ENCODE data around the gene TTC17. TPM values are rescaled to one million over a fixed set of nuclear protein-coding genes. Genes with fewer than 3 reads are reported as not detected.

TTC17 gene
- total and polyA plus RNA-seq, 5 donors from 2014 or later: 46.5 to 102 (median 56.0) TPM

DNA sequence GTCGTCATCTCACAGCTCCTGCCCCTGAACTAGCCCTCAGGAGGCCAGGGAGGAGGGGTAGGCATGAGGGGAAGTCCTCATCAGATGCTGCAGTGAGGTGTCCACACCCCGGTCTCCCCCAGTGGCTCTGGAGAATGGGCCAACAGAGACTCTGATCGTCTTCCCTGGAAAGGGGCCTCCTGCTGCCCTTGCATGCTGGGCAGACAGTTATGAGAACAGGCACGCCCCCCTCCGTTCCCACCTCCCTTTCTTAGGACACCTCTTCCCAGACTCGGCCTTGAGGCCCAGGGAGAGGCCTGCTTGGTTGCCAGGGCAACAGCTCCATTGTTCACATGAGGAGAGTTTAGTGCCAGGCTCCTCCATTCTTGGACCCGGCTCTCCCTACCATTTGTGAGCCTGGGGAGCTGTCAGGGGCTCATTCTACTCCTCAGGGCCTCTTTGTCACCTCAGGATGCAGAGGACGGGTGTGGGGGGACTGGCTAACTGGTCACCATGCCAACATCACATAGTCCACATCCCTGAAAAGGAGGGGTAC lies 157.7 kb downstream of the TTC17 start:
- ATAC-seq (ENCODE audit: low read depth in 2 of 2): no peak
- no peak overlapping the region for H3K4me3 ChIP-seq (ENCODE audit: low read depth, low read length)
- DNase-seq: no peak
- no peaks in the 10 kb centered on the region for H3K27me3 ChIP-seq (ENCODE audit: control insufficient read depth, insufficient read depth, low read length)
- H3K27me3 Mint-ChIP-seq: peaks cover 6% of the 10 kb centered on the region
- H3K9me3 Mint-ChIP-seq: peaks cover 0 to 9% (median 2%) of the 10 kb centered on the region in 7 donors
- H3K27ac Mint-ChIP-seq: no peak overlapping the region
- H3K36me3 Mint-ChIP-seq: peaks cover 5% of the 10 kb centered on the region
- H3K9me3 ChIP-seq (ENCODE audit: control insufficient read depth in 2 of 2, low read length in 2 of 2): no peaks in the 10 kb centered on the region
- no peaks in the 10 kb centered on the region for H3K4me1 ChIP-seq (ENCODE audit: control insufficient read depth, insufficient read depth, low read length, poor library complexity, severe bottlenecking)
- H3K4me3 Mint-ChIP-seq: no peak overlapping the region
- no peaks in the 10 kb centered on the region for H3K36me3 ChIP-seq (ENCODE audit: control insufficient read depth, insufficient read depth, low read length)
- H3K4me1 Mint-ChIP-seq: no peaks in the 10 kb centered on the region
- H3K27ac ChIP-seq (ENCODE audit: insufficient read depth, low read length, poor library complexity, severe bottlenecking): no peak overlapping the region

DNA sequence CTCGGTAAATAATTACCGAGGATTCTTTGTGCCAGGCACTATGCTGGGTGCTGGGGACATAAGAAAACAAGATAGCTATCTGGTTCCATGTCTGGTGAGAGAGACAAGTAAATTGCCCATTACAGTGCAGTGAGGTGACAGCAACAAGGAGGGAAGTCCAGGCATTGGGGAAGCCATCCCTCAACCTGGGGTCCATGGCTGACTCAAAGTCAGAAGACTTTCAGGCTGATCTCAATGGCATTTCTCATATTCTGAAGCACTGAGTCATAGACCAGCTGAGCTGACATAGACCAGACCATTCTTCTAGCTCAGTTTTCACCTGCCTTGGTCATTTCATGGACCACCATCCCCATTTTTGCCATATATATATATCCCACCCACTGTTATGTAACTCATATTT lies 158.8 kb downstream of the TTC17 start:
- Histone ChIP-seq H3K27ac (ENCODE audit: insufficient read depth, low read length, poor library complexity, severe bottlenecking) (no peak overlapping the region), H3K4me3 (ENCODE audit: low read depth, low read length) (no peak overlapping the region), H3K4me1 (ENCODE audit: control insufficient read depth, insufficient read depth, low read length, poor library complexity, severe bottlenecking) (no peaks in the 10 kb centered on the region), H3K27me3 (ENCODE audit: control insufficient read depth, insufficient read depth, low read length) (no peaks in the 10 kb centered on the region), H3K36me3 (ENCODE audit: control insufficient read depth, insufficient read depth, low read length) (no peaks in the 10 kb centered on the region), H3K9me3 (ENCODE audit: control insufficient read depth in 2 of 2, low read length in 2 of 2) (peaks cover 0 to 6% of the 10 kb centered on the region in 2 experiments)
- no peak for ATAC-seq (ENCODE audit: low read depth in 2 of 2)
- Mint-ChIP-seq H3K27me3 (peaks cover 6% of the 10 kb centered on the region), H3K9me3 (peaks cover 0 to 9% (median 2%) of the 10 kb centered on the region in 7 donors), H3K27ac (no peak overlapping the region), H3K36me3 (peaks cover 5% of the 10 kb centered on the region), H3K4me3 (no peak overlapping the region), H3K4me1 (no peaks in the 10 kb centered on the region)
- DNase-seq: no peak

DNA sequence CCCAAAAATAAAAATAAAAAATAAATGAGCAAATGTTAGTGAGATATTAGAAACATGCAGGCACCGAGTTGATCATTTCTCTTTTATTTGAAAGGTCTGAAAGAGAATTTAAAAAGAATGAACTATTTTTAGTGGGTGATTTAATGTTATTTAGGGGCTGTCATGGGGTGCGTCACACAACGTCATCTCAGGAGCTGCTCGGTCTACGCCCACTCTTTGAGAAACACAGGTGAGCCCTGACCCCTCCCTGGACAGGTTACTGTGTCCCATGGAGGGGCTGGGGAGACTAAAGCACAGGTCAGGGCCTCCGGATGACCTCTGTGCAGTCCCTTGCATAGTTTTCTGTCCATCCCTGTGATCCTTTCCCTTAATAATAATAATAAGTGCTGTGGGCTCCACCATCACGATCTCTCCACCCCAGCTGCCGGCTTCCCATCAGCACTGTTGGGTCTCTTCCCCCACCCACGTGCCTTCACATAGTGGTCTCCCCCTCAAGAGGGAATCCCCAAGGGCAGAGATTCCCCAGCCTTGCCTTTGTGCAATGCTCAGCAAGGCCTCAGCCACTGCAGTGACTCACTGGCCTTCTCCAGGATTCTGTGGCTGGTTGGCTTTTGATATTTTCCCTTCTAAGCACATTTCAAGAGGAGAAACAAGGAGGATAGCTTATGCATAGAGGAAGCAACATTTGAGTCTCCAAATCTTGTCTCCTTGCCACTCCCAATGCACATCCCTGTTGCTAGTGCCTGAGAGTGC lies 159.9 kb downstream of the TTC17 start:
- H3K9me3 ChIP-seq (ENCODE audit: control insufficient read depth in 2 of 2, low read length in 2 of 2): peaks cover 0 to 6% of the 10 kb centered on the region in 2 experiments
- H3K27me3 ChIP-seq (ENCODE audit: control insufficient read depth, insufficient read depth, low read length): no peaks in the 10 kb centered on the region
- H3K36me3 Mint-ChIP-seq: peaks cover 5% of the 10 kb centered on the region
- no peak overlapping the region for H3K4me3 ChIP-seq (ENCODE audit: low read depth, low read length)
- DNase-seq: no peak
- H3K36me3 ChIP-seq (ENCODE audit: control insufficient read depth, insufficient read depth, low read length): no peaks in the 10 kb centered on the region
- no peak overlapping the region for H3K4me3 Mint-ChIP-seq
- H3K4me1 ChIP-seq (ENCODE audit: control insufficient read depth, insufficient read depth, low read length, poor library complexity, severe bottlenecking): no peaks in the 10 kb centered on the region
- peaks cover 0 to 9% (median 2%) of the 10 kb centered on the region in 7 donors for H3K9me3 Mint-ChIP-seq
- ATAC-seq (ENCODE audit: low read depth in 2 of 2): no peak
- H3K4me1 Mint-ChIP-seq: no peaks in the 10 kb centered on the region
- H3K27me3 Mint-ChIP-seq: peaks cover 6% of the 10 kb centered on the region
- H3K27ac Mint-ChIP-seq: no peak overlapping the region
- no peak overlapping the region for H3K27ac ChIP-seq (ENCODE audit: insufficient read depth, low read length, poor library complexity, severe bottlenecking)

DNA sequence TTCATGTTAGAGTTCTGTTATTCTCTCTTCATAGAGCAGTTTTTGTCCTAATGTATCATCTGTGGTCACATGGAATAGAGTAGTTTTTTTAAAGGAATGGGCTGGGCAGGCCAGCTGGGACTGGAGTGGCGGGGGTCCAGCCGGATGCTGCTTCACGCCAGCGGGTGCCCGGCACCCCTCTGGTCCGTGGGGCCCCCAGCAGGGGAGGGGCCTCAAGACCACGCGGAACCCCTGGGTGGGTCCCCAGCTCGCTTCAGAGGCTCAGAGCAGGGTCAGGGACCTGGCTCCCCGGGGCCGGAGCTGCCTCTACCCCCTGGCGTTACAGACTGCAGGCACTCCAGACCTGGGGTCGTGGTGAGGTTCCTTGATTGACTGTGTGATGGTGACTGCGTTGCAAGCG lies 162.8 kb downstream of the TTC17 start:
- Mint-ChIP-seq H3K4me3 (no peak overlapping the region), H3K27ac (no peak overlapping the region), H3K27me3 (no peaks in the 10 kb centered on the region), H3K36me3 (peaks cover 5% of the 10 kb centered on the region), H3K4me1 (no peaks in the 10 kb centered on the region), H3K9me3 (peaks cover 0 to 9% (median 2%) of the 10 kb centered on the region in 7 donors)
- H3K27ac ChIP-seq (ENCODE audit: insufficient read depth, low read length, poor library complexity, severe bottlenecking): no peak overlapping the region
- DNase-seq (no peak), ATAC-seq (ENCODE audit: low read depth in 2 of 2) (no peak)
- no peaks in the 10 kb centered on the region for H3K4me1 ChIP-seq (ENCODE audit: control insufficient read depth, insufficient read depth, low read length, poor library complexity, severe bottlenecking)
- no peak overlapping the region for H3K4me3 ChIP-seq (ENCODE audit: low read depth, low read length)
- H3K27me3 ChIP-seq (ENCODE audit: control insufficient read depth, insufficient read depth, low read length): no peaks in the 10 kb centered on the region
- peaks cover 0 to 6% of the 10 kb centered on the region in 2 experiments for H3K9me3 ChIP-seq (ENCODE audit: control insufficient read depth in 2 of 2, low read length in 2 of 2)
- H3K36me3 ChIP-seq (ENCODE audit: control insufficient read depth, insufficient read depth, low read length): no peaks in the 10 kb centered on the region

DNA sequence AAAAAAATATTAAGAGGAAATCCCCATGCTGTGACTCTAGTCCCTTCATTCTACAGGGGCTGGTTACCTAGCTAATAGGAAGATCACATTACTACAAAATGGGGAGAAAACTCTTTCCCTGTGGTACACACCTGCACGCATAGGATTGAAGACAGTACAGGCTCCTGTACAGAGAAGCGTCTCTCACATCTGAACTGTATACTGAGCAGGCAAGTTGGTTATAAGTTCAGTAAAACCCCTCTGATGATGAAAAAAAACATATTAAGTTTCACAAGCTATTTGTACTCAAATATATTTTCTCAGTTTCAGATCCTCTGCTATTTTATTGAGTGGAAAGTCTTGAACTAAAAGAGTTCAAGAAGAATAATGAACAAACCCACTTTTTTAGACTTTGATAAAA lies 164.9 kb downstream of the TTC17 start:
- peaks cover 0 to 6% of the 10 kb centered on the region in 2 experiments for H3K9me3 ChIP-seq (ENCODE audit: control insufficient read depth in 2 of 2, low read length in 2 of 2)
- Mint-ChIP-seq H3K36me3 (peaks cover 5% of the 10 kb centered on the region), H3K9me3 (peaks cover 0 to 9% (median 4%) of the 10 kb centered on the region in 7 donors), H3K27ac (no peak overlapping the region), H3K4me3 (no peak overlapping the region), H3K27me3 (no peaks in the 10 kb centered on the region), H3K4me1 (no peaks in the 10 kb centered on the region)
- no peaks in the 10 kb centered on the region for H3K4me1 ChIP-seq (ENCODE audit: control insufficient read depth, insufficient read depth, low read length, poor library complexity, severe bottlenecking)
- DNase-seq: no peak
- no peak for ATAC-seq (ENCODE audit: low read depth in 2 of 2)
- no peak overlapping the region for H3K27ac ChIP-seq (ENCODE audit: insufficient read depth, low read length, poor library complexity, severe bottlenecking)
- H3K27me3 ChIP-seq (ENCODE audit: control insufficient read depth, insufficient read depth, low read length): no peaks in the 10 kb centered on the region
- no peaks in the 10 kb centered on the region for H3K36me3 ChIP-seq (ENCODE audit: control insufficient read depth, insufficient read depth, low read length)
- no peak overlapping the region for H3K4me3 ChIP-seq (ENCODE audit: low read depth, low read length)

DNA sequence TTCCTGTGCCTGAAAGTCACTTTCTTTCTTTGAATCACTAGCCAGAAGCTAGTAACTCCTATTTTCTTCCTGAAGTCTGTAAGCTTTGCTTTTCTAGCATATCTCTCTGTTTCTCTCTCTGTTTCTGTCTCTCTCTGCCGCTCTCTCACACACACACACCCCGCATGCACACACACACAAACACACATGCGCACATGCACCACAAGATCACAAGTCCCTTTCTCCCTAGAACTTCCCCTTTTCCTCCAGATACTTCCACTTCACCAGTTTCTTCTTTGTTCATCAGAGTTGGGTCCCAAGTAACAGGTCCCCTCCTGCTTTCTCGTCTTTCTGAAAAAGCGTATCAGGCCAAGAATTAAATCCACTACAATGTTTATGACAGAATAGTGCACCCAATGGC lies 173.3 kb downstream of the TTC17 start:
- no peak for ATAC-seq (ENCODE audit: low read depth in 2 of 2)
- H3K27me3 Mint-ChIP-seq: peaks cover 5% of the 10 kb centered on the region
- H3K27ac Mint-ChIP-seq: no peak overlapping the region

DNA sequence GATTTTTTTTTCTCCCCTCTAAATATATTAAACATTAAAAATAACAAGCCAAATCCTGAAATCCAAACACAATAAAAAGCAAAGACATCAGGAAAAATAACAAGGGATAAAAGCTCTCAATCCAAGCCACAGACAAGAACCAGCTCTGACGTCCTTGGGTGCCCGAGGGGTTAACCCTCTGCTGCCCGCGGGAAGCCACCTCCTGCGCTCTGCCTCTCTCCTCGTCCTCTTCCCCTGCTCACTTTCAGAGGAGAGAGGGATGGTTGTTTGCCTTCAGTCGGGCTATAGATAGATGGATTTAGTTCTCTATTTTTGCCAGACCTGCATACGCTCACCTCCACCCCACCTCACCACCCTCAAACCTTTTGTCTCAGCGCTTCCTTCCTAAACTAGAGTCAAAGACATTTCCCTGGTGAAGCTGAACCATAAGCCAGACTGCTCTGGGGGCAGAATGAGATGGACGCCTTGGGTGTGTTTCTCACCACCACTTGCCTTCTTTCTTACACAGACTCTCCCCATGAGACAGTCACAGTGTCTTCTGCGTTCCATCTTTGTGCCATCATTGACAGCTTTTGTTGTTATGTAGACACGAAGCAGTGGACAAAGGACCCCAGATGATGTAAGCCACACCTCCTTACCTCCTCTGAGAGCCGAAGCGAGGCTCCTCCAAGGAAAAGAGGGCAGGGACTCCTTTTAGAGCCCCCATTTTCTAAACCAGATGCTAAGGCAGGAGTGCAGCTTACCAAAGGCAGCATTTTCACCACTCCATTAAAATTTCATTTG lies 179.3 kb downstream of the TTC17 start:
- no peak overlapping the region for H3K27ac ChIP-seq (ENCODE audit: insufficient read depth, low read length, poor library complexity, severe bottlenecking)
- no peaks in the 10 kb centered on the region for H3K4me1 ChIP-seq (ENCODE audit: control insufficient read depth, insufficient read depth, low read length, poor library complexity, severe bottlenecking)
- Mint-ChIP-seq H3K36me3 (no peaks in the 10 kb centered on the region), H3K27ac (no peak overlapping the region), H3K27me3 (peaks cover 10% of the 10 kb centered on the region), H3K4me1 (no peaks in the 10 kb centered on the region), H3K9me3 (peaks cover 0 to 9% (median 3%) of the 10 kb centered on the region in 7 donors), H3K4me3 (no peak overlapping the region)
- H3K9me3 ChIP-seq (ENCODE audit: control insufficient read depth in 2 of 2, low read length in 2 of 2): peaks cover 4% of the 10 kb centered on the region in 2 experiments
- peaks cover 19% of the 10 kb centered on the region for H3K27me3 ChIP-seq (ENCODE audit: control insufficient read depth, insufficient read depth, low read length)
- no peak overlapping the region for H3K4me3 ChIP-seq (ENCODE audit: low read depth, low read length)
- ATAC-seq (ENCODE audit: low read depth in 2 of 2) (no peak), DNase-seq (no peak)
- H3K36me3 ChIP-seq (ENCODE audit: control insufficient read depth, insufficient read depth, low read length): no peaks in the 10 kb centered on the region

More for the DNA sequence above, 173.3 kb downstream of the TTC17 start:
- no peak for DNase-seq
- no peaks in the 10 kb centered on the region for H3K4me1 ChIP-seq (ENCODE audit: control insufficient read depth, insufficient read depth, low read length, poor library complexity, severe bottlenecking)
- peaks cover 9% of the 10 kb centered on the region for H3K27me3 ChIP-seq (ENCODE audit: control insufficient read depth, insufficient read depth, low read length)
- no peaks in the 10 kb centered on the region for H3K36me3 ChIP-seq (ENCODE audit: control insufficient read depth, insufficient read depth, low read length)
- H3K4me3 Mint-ChIP-seq: no peak overlapping the region
- no peaks in the 10 kb centered on the region for H3K9me3 ChIP-seq (ENCODE audit: control insufficient read depth in 2 of 2, low read length in 2 of 2)
- H3K27ac ChIP-seq (ENCODE audit: insufficient read depth, low read length, poor library complexity, severe bottlenecking): no peak overlapping the region
- H3K36me3 Mint-ChIP-seq: no peaks in the 10 kb centered on the region
- H3K4me1 Mint-ChIP-seq: no peaks in the 10 kb centered on the region
- H3K9me3 Mint-ChIP-seq: peaks cover 0 to 2% (median 1%) of the 10 kb centered on the region in 7 donors
- no peak overlapping the region for H3K4me3 ChIP-seq (ENCODE audit: low read depth, low read length)
